IMR-90 (cell line): ENCODE results near the gene GJD2. TPM values are rescaled to one million over a fixed set of nuclear protein-coding genes. Genes with fewer than 3 reads are reported as not detected.

Experiments used
- ATAC-seq: fragments of 200-7000 bp; cut with Tn5 transposase; 2 replicates; pipeline ENCODE4 v1.9.1; 2020; ENCODE audit warnings: low read depth, mild to moderate bottlenecking, moderate library complexity
- BruUV-seq: library from RNA; stranded (reverse); fragments of 400-500 nt; replicated peaks from 2 replicates; lab custom pipeline; 2021; lab: Mats Ljungman, UMichigan
- CTCF ChIA-PET: fragments of 300-600 bp; formaldehyde crosslinking; extraction: SDS; loops from one replicate; lab custom pipeline; 2021; ENCODE audit warnings: antibody characterized with exemption; lab: Yijun Ruan, JAX
- POLR2A ChIA-PET: fragments of 300-600 bp; sonication (Branson Sonifier 250); formaldehyde crosslinking; loops from one replicate; lab custom pipeline; 2022; ENCODE audit warnings: antibody characterized with exemption; ENCODE audit not compliant: unreplicated experiment; lab: Charles Lee
- DNase-seq: peaks from one replicate; pipeline ENCODE4 v3.0.0; 2013
- H2AFZ ChIP-seq: replicated peaks from 2 replicates; pipeline ENCODE3; 2013; ENCODE audit warnings: low read length, mild to moderate bottlenecking; ENCODE audit not compliant: poor library complexity
- H2AK5ac ChIP-seq: 2 replicates; pipeline ENCODE4 v1.6.1; 2013; ENCODE audit warnings: low read depth, low read length, inconsistent platforms
- H2AK9ac ChIP-seq: replicated peaks from 2 replicates; pipeline ENCODE3; 2013; ENCODE audit warnings: mild to moderate bottlenecking, low read depth, low read length, moderate library complexity; ENCODE audit not compliant: poor library complexity
- H2BK120ac ChIP-seq: 2 replicates; pipeline ENCODE4 v1.6.1; 2013; ENCODE audit warnings: low read depth, low read length, inconsistent platforms
- H2BK15ac ChIP-seq: 3 replicates; pipeline ENCODE4 v1.6.1; 2013; ENCODE audit warnings: low read depth, low read length, inconsistent platforms
- H2BK20ac ChIP-seq: 2 replicates; pipeline ENCODE4 v1.6.1; 2013; ENCODE audit warnings: low read depth, mild to moderate bottlenecking, inconsistent platforms, low read length, moderate library complexity
- H2BK5ac ChIP-seq: 2 replicates; pipeline ENCODE4 v1.6.1; 2013; ENCODE audit warnings: mild to moderate bottlenecking, low read depth, low read length, inconsistent platforms; ENCODE audit not compliant: poor library complexity, severe bottlenecking
- H3K14ac ChIP-seq: replicated peaks from 2 replicates; pipeline ENCODE4 v1.6.1; 2013; ENCODE audit warnings: low read depth, low read length, inconsistent platforms
- H3K18ac ChIP-seq: 2 replicates; pipeline ENCODE4 v1.6.1; 2013; ENCODE audit warnings: low read depth, low read length, control low read depth
- H3K23ac ChIP-seq: 2 replicates; pipeline ENCODE4 v1.6.1; 2013; ENCODE audit warnings: low read depth, low read length, inconsistent platforms
- H3K27ac ChIP-seq: 2 replicates; pipeline ENCODE4 v1.5.1; 2013; ENCODE audit warnings: mild to moderate bottlenecking, control low read depth, low read length; ENCODE audit not compliant: insufficient read depth
- H3K27me3 ChIP-seq: 2 replicates; pipeline ENCODE4 v1.6.1; 2013; ENCODE audit warnings: low read length; ENCODE audit not compliant: control insufficient read depth, insufficient read depth
- H3K36me3 ChIP-seq: 2 replicates; pipeline ENCODE4 v1.6.1; 2013; ENCODE audit warnings: low read length, mixed read lengths; ENCODE audit not compliant: control insufficient read depth, insufficient read depth
- H3K4ac ChIP-seq: 2 replicates; pipeline ENCODE4 v1.6.1; 2013; ENCODE audit warnings: low read depth, low read length, inconsistent platforms
- H3K4me1 ChIP-seq: 2 replicates; pipeline ENCODE4 v1.6.1; 2013; ENCODE audit warnings: low read length, mixed read lengths; ENCODE audit not compliant: control insufficient read depth, insufficient read depth
- H3K4me2 ChIP-seq: 2 replicates; pipeline ENCODE4 v1.6.1; 2013; ENCODE audit warnings: low read depth, mild to moderate bottlenecking, control low read depth, low read length, moderate library complexity
- H3K4me3 ChIP-seq: 2 replicates; pipeline ENCODE4 v1.5.1; 2013; ENCODE audit warnings: low read depth, mild to moderate bottlenecking, control low read depth, low read length, moderate library complexity; ENCODE audit not compliant: insufficient read depth
- H3K56ac ChIP-seq: 2 replicates; pipeline ENCODE4 v1.6.1; 2013; ENCODE audit warnings: low read length, inconsistent platforms; ENCODE audit not compliant: insufficient read depth; ENCODE audit errors: extremely low read depth
- H3K79me1 ChIP-seq, 2 experiments: 2 replicates each; pipeline ENCODE4 v1.6.1; 2013; ENCODE audit warnings: low read length in 2 of 2, inconsistent platforms in 1 of 2, low read depth in 1 of 2
- H3K9ac ChIP-seq: 2 replicates; pipeline ENCODE4 v1.6.1; 2013; ENCODE audit warnings: low read depth, low read length, control low read depth
- H3K9me1 ChIP-seq: 2 replicates; pipeline ENCODE4 v1.6.1; 2013; ENCODE audit warnings: low read length, inconsistent platforms; ENCODE audit not compliant: insufficient read depth
- H3K9me3 ChIP-seq: 2 replicates; pipeline ENCODE4 v1.6.1; 2013; ENCODE audit warnings: low read length; ENCODE audit not compliant: control insufficient read depth, insufficient read depth
- H4K20me1 ChIP-seq: 2 replicates; pipeline ENCODE4 v1.6.1; 2013; ENCODE audit warnings: low read length, inconsistent platforms; ENCODE audit not compliant: insufficient read depth
- H4K5ac ChIP-seq: 2 replicates; pipeline ENCODE4 v1.6.1; 2013; ENCODE audit warnings: mild to moderate bottlenecking, low read depth, low read length, control low read depth
- H4K8ac ChIP-seq, 2 experiments: 2 replicates each; pipeline ENCODE4 v1.6.1; 2013; ENCODE audit warnings: low read depth in 2 of 2, low read length in 2 of 2, control low read depth in 1 of 2, inconsistent platforms in 1 of 2
- H4K91ac ChIP-seq: 2 replicates; pipeline ENCODE4 v1.6.1; 2013; ENCODE audit warnings: low read depth, low read length, inconsistent platforms; ENCODE audit not compliant: insufficient read depth
- CEBPB ChIP-seq: IDR thresholded peaks from 2 replicates; pipeline ENCODE4 v1.6.1; 2012; ENCODE audit warnings: low read depth, low read length, improper control_type of control experiment
- CHD1 ChIP-seq: IDR thresholded peaks from 2 replicates; pipeline ENCODE4 v1.6.1; 2012; ENCODE audit warnings: low read depth, low read length, improper control_type of control experiment
- MAFK ChIP-seq: IDR thresholded peaks from 2 replicates; pipeline ENCODE4 v1.6.1; 2012; ENCODE audit warnings: low read depth, low read length, improper control_type of control experiment
- MAZ ChIP-seq: IDR thresholded peaks from 2 replicates; pipeline ENCODE4 v1.6.1; 2012; ENCODE audit warnings: low read depth, mild to moderate bottlenecking, low read length, improper control_type of control experiment, moderate library complexity, borderline replicate concordance
- RAD21 ChIP-seq: IDR thresholded peaks from 2 replicates; pipeline ENCODE4 v1.6.1; 2012; ENCODE audit warnings: low read length, improper control_type of control experiment
- WGBS, 2 experiments: methylation state at CpG; one replicate each; pipeline versions ENCODE4 v1.1.5 to v1.1.7; 2013; ENCODE audit warnings: missing lambda C conversion rate in 2 of 2; ENCODE audit not compliant: insufficient read length in 1 of 2; ENCODE audit errors: extremely low coverage in 2 of 2; 5-methylcytosine and 5-hydroxymethylcytosine counted together
- dilution Hi-C: fragments of 300-500 bp; cut with HindIII; formaldehyde crosslinking; loops from one replicate; pipeline ENCODE4 v1.14.3; 2018; ENCODE audit warnings: low sequenced_read_pairs; ENCODE audit not compliant: unreplicated experiment
- in situ Hi-C: fragments of 300-500 bp; cut with MboI; formaldehyde crosslinking; loops from 3 replicates; pipeline ENCODE4 v1.14.3; 2019; ENCODE audit warnings: low sequenced_read_pairs, inconsistent platforms, mixed read lengths
- intact Hi-C: fragments of 100-400 bp; cut with micrococcal nuclease; formaldehyde crosslinking; loops from 2 replicates; pipeline ENCODE4 v1.10.0; 2022
- polyA plus RNA-seq, 3 experiments: library from polyadenylated mRNA; depleted of rRNA; stranded (reverse); fragments of >200 nt; gene quantifications; 2 replicates each; pipeline ENCODE4 v1.2.3, GENCODE V29; 2012; ENCODE audit warnings: low replicate concordance in 1 of 3
- total RNA-seq: library from RNA; depleted of rRNA; stranded (reverse); fragments of >200 nt; gene quantifications from 2 replicates; pipeline ENCODE4 v1.2.3, GENCODE V29; 2012
- TF ChIP-seq, protein P1 (sequence below): fragments of 150-350 bp; IDR thresholded peaks from 2 replicates; pipeline ENCODE4 v1.6.1; 2017; ENCODE audit warnings: mild to moderate bottlenecking, antibody characterized with exemption, low read length, low read depth

Gene GJD2
- total and polyA plus RNA-seq, 2 of the 4 experiments (the other 2 are of a cell fraction), result not detected

DNA sequence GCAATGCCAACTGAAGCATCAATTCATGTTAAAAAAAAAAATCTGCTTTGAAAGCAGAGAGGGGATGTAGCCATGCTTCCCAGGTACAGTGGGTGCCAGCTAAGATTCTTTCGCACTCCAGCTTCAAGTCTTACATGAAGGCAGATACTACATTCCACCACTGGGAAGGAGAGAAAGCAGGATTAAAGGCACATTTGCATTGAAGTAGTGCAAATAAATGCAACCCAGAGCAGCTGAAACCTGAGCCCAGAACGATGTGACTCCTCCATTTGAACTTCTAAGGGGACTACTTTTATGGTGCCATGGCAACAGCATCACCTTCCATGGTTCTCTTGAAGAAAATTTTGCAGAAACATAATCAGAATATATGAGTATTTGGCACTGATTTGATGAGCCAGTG lies 19.1 kb upstream of the GJD2 start:
- dilution Hi-C loops (no loop called here), intact Hi-C loops (no loop called here), in situ Hi-C loops (no loop called here)
- Histone ChIP-seq H2AK9ac (no peak overlapping the region), H3K4me1 (no peaks in the 10 kb centered on the region), H2BK20ac (no peak overlapping the region), H3K14ac (no peak overlapping the region), H3K4me3 (no peak overlapping the region), H2AK5ac (no peak overlapping the region), H3K4me2 (no peak overlapping the region), H2AFZ (no peak overlapping the region), H3K23ac (no peak overlapping the region), H4K20me1 (no peaks in the 10 kb centered on the region), H4K8ac (no peak overlapping the region), H3K56ac (no peak overlapping the region), H3K79me1 (no peaks in the 10 kb centered on the region), H2BK5ac (no peak overlapping the region), H3K9me1 (no peaks in the 10 kb centered on the region; the same call in 1 of the 2 replicates), H3K9ac (no peak overlapping the region), H3K18ac (no peak overlapping the region), H4K91ac (no peak overlapping the region), H2BK15ac (no peak overlapping the region), H2BK120ac (no peak overlapping the region), H3K36me3 (no peaks in the 10 kb centered on the region), H3K27ac (no peak overlapping the region), H3K9me3 (no peaks in the 10 kb centered on the region), H3K27me3 (peaks cover 24% of the 10 kb centered on the region), H4K5ac (no peak overlapping the region), H3K4ac (no peak overlapping the region)
- POLR2A ChIA-PET, result no interaction called here
- BruUV-seq, result no TSS peak
- TF ChIP-seq, protein P1, sequence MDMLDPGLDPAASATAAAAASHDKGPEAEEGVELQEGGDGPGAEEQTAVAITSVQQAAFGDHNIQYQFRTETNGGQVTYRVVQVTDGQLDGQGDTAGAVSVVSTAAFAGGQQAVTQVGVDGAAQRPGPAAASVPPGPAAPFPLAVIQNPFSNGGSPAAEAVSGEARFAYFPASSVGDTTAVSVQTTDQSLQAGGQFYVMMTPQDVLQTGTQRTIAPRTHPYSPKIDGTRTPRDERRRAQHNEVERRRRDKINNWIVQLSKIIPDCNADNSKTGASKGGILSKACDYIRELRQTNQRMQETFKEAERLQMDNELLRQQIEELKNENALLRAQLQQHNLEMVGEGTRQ, result no peak
- TF ChIP-seq CEBPB (no peak), MAZ (no peak), RAD21 (no peak), MAFK (no peak), CHD1 (no peak)
- DNase-seq (no peak), ATAC-seq (no peak)
- CTCF ChIA-PET, result no interaction called here
- no CpG with 5 or more reads among the region's 2 CpGs for WGBS, 2 experiments
